ENCODE data around the gene PPP1R9A. TPM values are rescaled to one million over a fixed set of nuclear protein-coding genes. Genes with fewer than 3 reads are reported as not detected.

PPP1R9A gene
- total and polyA plus RNA-seq, 2 donors, result 1.4 to 2.2 TPM

GRCh38 chr7:94928168-94928707 is 20.8 kb downstream of the PPP1R9A start:
- H3K27me3 ChIP-seq (ENCODE audit: control insufficient read depth in 2 of 2, insufficient read depth in 1 of 2, low read length in 1 of 2), result no peaks in the 10 kb centered on the region
- DNase-seq (ENCODE audit: low read depth in 6 of 9, low spot score in 9 of 9), result no peak
- no peaks in the 10 kb centered on the region for H3K36me3 ChIP-seq (ENCODE audit: control insufficient read depth in 2 of 2, insufficient read depth in 2 of 2, low read length in 1 of 2)
- no peak overlapping the region for H3K27ac ChIP-seq (ENCODE audit: low read depth in 1 of 2, low read length in 1 of 2)
- H3K4me3 ChIP-seq (ENCODE audit: low read length in 2 of 2), result no peak overlapping the region
- no peaks in the 10 kb centered on the region for H3K4me1 ChIP-seq (ENCODE audit: control insufficient read depth in 2 of 2, insufficient read depth in 2 of 2, low read length in 2 of 2)
- no peaks in the 10 kb centered on the region for H3K9me3 ChIP-seq (ENCODE audit: control insufficient read depth in 2 of 2, insufficient read depth in 1 of 2, low read length in 1 of 2)

GRCh38 chr7:94933256-94933990 is 26.0 kb downstream of the PPP1R9A start:
- WGBS, result 78% methylated on average over 3 of the region's 3 CpGs
- no peaks in the 10 kb centered on the region for H3K27me3 ChIP-seq (ENCODE audit: control insufficient read depth in 2 of 2, insufficient read depth in 1 of 2, low read length in 1 of 2)
- no peak for DNase-seq (ENCODE audit: low read depth in 6 of 9, low spot score in 9 of 9)

GRCh38 chr7:94939395-94939794 is 32.0 kb downstream of the PPP1R9A start:
- Histone ChIP-seq H3K27ac (ENCODE audit: low read depth in 1 of 2, low read length in 1 of 2) (no peak overlapping the region), H3K4me3 (ENCODE audit: low read length in 2 of 2) (no peak overlapping the region), H3K36me3 (ENCODE audit: control insufficient read depth in 2 of 2, insufficient read depth in 2 of 2, low read length in 1 of 2) (no peaks in the 10 kb centered on the region), H3K27me3 (ENCODE audit: control insufficient read depth in 2 of 2, insufficient read depth in 1 of 2, low read length in 1 of 2) (no peaks in the 10 kb centered on the region), H3K9me3 (ENCODE audit: control insufficient read depth in 2 of 2, insufficient read depth in 1 of 2, low read length in 1 of 2) (no peaks in the 10 kb centered on the region), H3K4me1 (ENCODE audit: control insufficient read depth in 2 of 2, insufficient read depth in 2 of 2, low read length in 2 of 2) (no peaks in the 10 kb centered on the region)
- no peak for DNase-seq (ENCODE audit: low read depth in 6 of 9, low spot score in 9 of 9)

More at GRCh38 chr7:94933256-94933990, 26.0 kb downstream of the PPP1R9A start:
- no peaks in the 10 kb centered on the region for H3K4me1 ChIP-seq (ENCODE audit: control insufficient read depth in 2 of 2, insufficient read depth in 2 of 2, low read length in 2 of 2)
- no peak overlapping the region for H3K4me3 ChIP-seq (ENCODE audit: low read length in 2 of 2)
- H3K36me3 ChIP-seq (ENCODE audit: control insufficient read depth in 2 of 2, insufficient read depth in 2 of 2, low read length in 1 of 2), result no peaks in the 10 kb centered on the region
- no peak overlapping the region for H3K27ac ChIP-seq (ENCODE audit: low read depth in 1 of 2, low read length in 1 of 2)
- H3K9me3 ChIP-seq (ENCODE audit: control insufficient read depth in 2 of 2, insufficient read depth in 1 of 2, low read length in 1 of 2), result no peaks in the 10 kb centered on the region

- no peaks in the 10 kb centered on the region for H3K27me3 ChIP-seq (ENCODE audit: control insufficient read depth in 2 of 2, insufficient read depth in 1 of 2, low read length in 1 of 2)
- no peak overlapping the region for H3K27ac ChIP-seq (ENCODE audit: low read depth in 1 of 2, low read length in 1 of 2)
- DNase-seq (ENCODE audit: low read depth in 6 of 9, low spot score in 9 of 9), result no peak
- no peaks in the 10 kb centered on the region for H3K9me3 ChIP-seq (ENCODE audit: control insufficient read depth in 2 of 2, insufficient read depth in 1 of 2, low read length in 1 of 2)
- no peaks in the 10 kb centered on the region for H3K36me3 ChIP-seq (ENCODE audit: control insufficient read depth in 2 of 2, insufficient read depth in 2 of 2, low read length in 1 of 2)
- H3K4me3 ChIP-seq (ENCODE audit: low read length in 2 of 2), result no peak overlapping the region
- no peaks in the 10 kb centered on the region for H3K4me1 ChIP-seq (ENCODE audit: control insufficient read depth in 2 of 2, insufficient read depth in 2 of 2, low read length in 2 of 2)
These were observed 32.8 kb downstream of the PPP1R9A start for GRCh38 chr7:94940241-94940640.

- H3K9me3 ChIP-seq (ENCODE audit: control insufficient read depth in 2 of 2, insufficient read depth in 1 of 2, low read length in 1 of 2), result no peaks in the 10 kb centered on the region
- no peaks in the 10 kb centered on the region for H3K36me3 ChIP-seq (ENCODE audit: control insufficient read depth in 2 of 2, insufficient read depth in 2 of 2, low read length in 1 of 2)
- 84% methylated on average over 3 of the region's 3 CpGs for WGBS
- no peak overlapping the region for H3K27ac ChIP-seq (ENCODE audit: low read depth in 1 of 2, low read length in 1 of 2)
- H3K4me1 ChIP-seq (ENCODE audit: control insufficient read depth in 2 of 2, insufficient read depth in 2 of 2, low read length in 2 of 2), result no peaks in the 10 kb centered on the region
- H3K4me3 ChIP-seq (ENCODE audit: low read length in 2 of 2), result no peak overlapping the region
- no peaks in the 10 kb centered on the region for H3K27me3 ChIP-seq (ENCODE audit: control insufficient read depth in 2 of 2, insufficient read depth in 1 of 2, low read length in 1 of 2)
- DNase-seq (ENCODE audit: low read depth in 6 of 9, low spot score in 9 of 9), result no peak
These were observed 34.6 kb downstream of the PPP1R9A start for GRCh38 chr7:94941844-94942632.

- Histone ChIP-seq H3K27ac (ENCODE audit: low read depth in 1 of 2, low read length in 1 of 2) (no peak overlapping the region), H3K27me3 (ENCODE audit: control insufficient read depth in 2 of 2, insufficient read depth in 1 of 2, low read length in 1 of 2) (no peaks in the 10 kb centered on the region), H3K4me1 (ENCODE audit: control insufficient read depth in 2 of 2, insufficient read depth in 2 of 2, low read length in 2 of 2) (no peaks in the 10 kb centered on the region), H3K9me3 (ENCODE audit: control insufficient read depth in 2 of 2, insufficient read depth in 1 of 2, low read length in 1 of 2) (no peaks in the 10 kb centered on the region), H3K36me3 (ENCODE audit: control insufficient read depth in 2 of 2, insufficient read depth in 2 of 2, low read length in 1 of 2) (no peaks in the 10 kb centered on the region), H3K4me3 (ENCODE audit: low read length in 2 of 2) (no peak overlapping the region)
- no peak for DNase-seq (ENCODE audit: low read depth in 6 of 9, low spot score in 9 of 9)
These were observed 35.7 kb downstream of the PPP1R9A start for GRCh38 chr7:94943134-94943533.

- 94% methylated on average over 1 of the region's 1 CpG for WGBS
- Histone ChIP-seq H3K4me1 (ENCODE audit: control insufficient read depth in 2 of 2, insufficient read depth in 2 of 2, low read length in 2 of 2) (no peaks in the 10 kb centered on the region), H3K36me3 (ENCODE audit: control insufficient read depth in 2 of 2, insufficient read depth in 2 of 2, low read length in 1 of 2) (no peaks in the 10 kb centered on the region)
These were observed 42.1 kb downstream of the PPP1R9A start for GRCh38 chr7:94949532-94949931.

GRCh38 chr7:94955807-94956206 is 48.4 kb downstream of the PPP1R9A start:
- Histone ChIP-seq H3K27me3 (ENCODE audit: control insufficient read depth in 2 of 2, insufficient read depth in 1 of 2, low read length in 1 of 2) (no peaks in the 10 kb centered on the region), H3K4me1 (ENCODE audit: control insufficient read depth in 2 of 2, insufficient read depth in 2 of 2, low read length in 2 of 2) (no peaks in the 10 kb centered on the region), H3K36me3 (ENCODE audit: control insufficient read depth in 2 of 2, insufficient read depth in 2 of 2, low read length in 1 of 2) (no peaks in the 10 kb centered on the region), H3K9me3 (ENCODE audit: control insufficient read depth in 2 of 2, insufficient read depth in 1 of 2, low read length in 1 of 2) (no peaks in the 10 kb centered on the region), H3K4me3 (ENCODE audit: low read length in 2 of 2) (no peak overlapping the region), H3K27ac (ENCODE audit: low read depth in 1 of 2, low read length in 1 of 2) (no peak overlapping the region)
- WGBS, result 93% methylated on average over 3 of the region's 3 CpGs
- DNase-seq (ENCODE audit: low read depth in 6 of 9, low spot score in 9 of 9), result no peak

More at GRCh38 chr7:94949532-94949931, 42.1 kb downstream of the PPP1R9A start:
- Histone ChIP-seq H3K9me3 (ENCODE audit: control insufficient read depth in 2 of 2, insufficient read depth in 1 of 2, low read length in 1 of 2) (no peaks in the 10 kb centered on the region), H3K27ac (ENCODE audit: low read depth in 1 of 2, low read length in 1 of 2) (no peak overlapping the region), H3K27me3 (ENCODE audit: control insufficient read depth in 2 of 2, insufficient read depth in 1 of 2, low read length in 1 of 2) (no peaks in the 10 kb centered on the region), H3K4me3 (ENCODE audit: low read length in 2 of 2) (no peak overlapping the region)
- DNase-seq (ENCODE audit: low read depth in 6 of 9, low spot score in 9 of 9), result no peak

- no peaks in the 10 kb centered on the region for H3K4me1 ChIP-seq (ENCODE audit: control insufficient read depth in 2 of 2, insufficient read depth in 2 of 2, low read length in 2 of 2)
- no peaks in the 10 kb centered on the region for H3K9me3 ChIP-seq (ENCODE audit: control insufficient read depth in 2 of 2, insufficient read depth in 1 of 2, low read length in 1 of 2)
- H3K27me3 ChIP-seq (ENCODE audit: control insufficient read depth in 2 of 2, insufficient read depth in 1 of 2, low read length in 1 of 2), result no peaks in the 10 kb centered on the region
- no peak overlapping the region for H3K4me3 ChIP-seq (ENCODE audit: low read length in 2 of 2)
- 97% methylated on average over 1 of the region's 1 CpG for WGBS
- no peak for DNase-seq (ENCODE audit: low read depth in 6 of 9, low spot score in 9 of 9)
- H3K27ac ChIP-seq (ENCODE audit: low read depth in 1 of 2, low read length in 1 of 2), result no peak overlapping the region
- no peaks in the 10 kb centered on the region for H3K36me3 ChIP-seq (ENCODE audit: control insufficient read depth in 2 of 2, insufficient read depth in 2 of 2, low read length in 1 of 2)
These were observed 49.7 kb downstream of the PPP1R9A start for GRCh38 chr7:94957061-94957460.

Measured in thymus (tissue), 11 donors.